Endothelial cell (in vitro differentiated cells): ENCODE measurements around the gene COL24A1. TPM values are rescaled to one million over a fixed set of nuclear protein-coding genes. Genes with fewer than 3 reads are reported as not detected.

Experiments used
- DNase-seq: peaks from one replicate; pipeline ENCODE4 v3.0.0; 2021; ENCODE audit warnings: low spot score
- H3K27ac Mint-ChIP-seq: one replicate; pipeline ENCODE4 v1.8.0; 2021; ENCODE audit warnings: mixed read lengths, inconsistent platforms; ENCODE audit not compliant: unreplicated experiment
- H3K27me3 Mint-ChIP-seq: one replicate; pipeline ENCODE4 v1.8.0; 2021; ENCODE audit warnings: mild to moderate bottlenecking, moderate library complexity, mixed read lengths, inconsistent platforms; ENCODE audit not compliant: unreplicated experiment
- H3K36me3 Mint-ChIP-seq: one replicate; pipeline ENCODE4 v1.8.0; 2021; ENCODE audit warnings: mild to moderate bottlenecking, low read depth, mixed read lengths, inconsistent platforms; ENCODE audit not compliant: unreplicated experiment
- H3K4me1 Mint-ChIP-seq: one replicate; pipeline ENCODE4 v1.8.0; 2021; ENCODE audit warnings: mild to moderate bottlenecking, mixed read lengths, inconsistent platforms; ENCODE audit not compliant: unreplicated experiment
- H3K4me3 Mint-ChIP-seq: one replicate; pipeline ENCODE4 v1.8.0; 2021; ENCODE audit warnings: mild to moderate bottlenecking, mixed read lengths, inconsistent platforms; ENCODE audit not compliant: unreplicated experiment
- H3K9me3 Mint-ChIP-seq: one replicate; pipeline ENCODE4 v1.8.0; 2021; ENCODE audit warnings: mixed read lengths, inconsistent platforms; ENCODE audit not compliant: unreplicated experiment
- total RNA-seq: library from RNA; stranded (reverse); fragmentation: NEBNext Ultra II Directional; extraction: Animal tissue kit (Norgen Biotek cat#: 25700); gene quantifications from one replicate; pipeline ENCODE4 v1.2.1, GENCODE V29; 2021; ENCODE audit not compliant: unreplicated experiment
- TF ChIP-seq, protein P1 (sequence below): fragments of 200-600 bp; sonication (generic); IDR thresholded peaks from one replicate; pipeline ENCODE4 v1.5.0; 2021; ENCODE audit warnings: antibody characterized with exemption; ENCODE audit not compliant: unreplicated experiment

Gene COL24A1
- total RNA-seq, 1 donor from 2014 or later: 0.74 TPM

DNA sequence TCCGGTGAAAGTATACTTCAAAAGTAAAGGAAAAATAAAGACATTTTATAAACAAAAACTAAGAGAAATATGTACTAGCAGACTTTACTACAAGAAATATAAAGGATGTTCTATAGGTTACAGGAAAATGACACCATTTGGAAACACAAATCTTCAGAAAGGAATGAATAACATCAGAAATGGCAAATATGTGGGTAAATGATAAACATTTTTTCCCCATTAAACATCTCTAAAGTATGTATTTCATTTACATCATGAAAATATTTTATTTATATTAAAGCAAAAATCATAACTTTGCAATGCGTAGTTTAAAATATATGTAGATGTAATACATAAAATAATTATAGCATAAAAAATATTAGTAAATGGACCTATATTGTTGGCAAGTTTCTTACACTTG is 264.2 kb downstream of the COL24A1 start:
- H3K9me3 Mint-ChIP-seq: no peaks in the 10 kb centered on the region
- TF ChIP-seq, protein P1, sequence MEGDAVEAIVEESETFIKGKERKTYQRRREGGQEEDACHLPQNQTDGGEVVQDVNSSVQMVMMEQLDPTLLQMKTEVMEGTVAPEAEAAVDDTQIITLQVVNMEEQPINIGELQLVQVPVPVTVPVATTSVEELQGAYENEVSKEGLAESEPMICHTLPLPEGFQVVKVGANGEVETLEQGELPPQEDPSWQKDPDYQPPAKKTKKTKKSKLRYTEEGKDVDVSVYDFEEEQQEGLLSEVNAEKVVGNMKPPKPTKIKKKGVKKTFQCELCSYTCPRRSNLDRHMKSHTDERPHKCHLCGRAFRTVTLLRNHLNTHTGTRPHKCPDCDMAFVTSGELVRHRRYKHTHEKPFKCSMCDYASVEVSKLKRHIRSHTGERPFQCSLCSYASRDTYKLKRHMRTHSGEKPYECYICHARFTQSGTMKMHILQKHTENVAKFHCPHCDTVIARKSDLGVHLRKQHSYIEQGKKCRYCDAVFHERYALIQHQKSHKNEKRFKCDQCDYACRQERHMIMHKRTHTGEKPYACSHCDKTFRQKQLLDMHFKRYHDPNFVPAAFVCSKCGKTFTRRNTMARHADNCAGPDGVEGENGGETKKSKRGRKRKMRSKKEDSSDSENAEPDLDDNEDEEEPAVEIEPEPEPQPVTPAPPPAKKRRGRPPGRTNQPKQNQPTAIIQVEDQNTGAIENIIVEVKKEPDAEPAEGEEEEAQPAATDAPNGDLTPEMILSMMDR: no peak

GRCh38 chr1:85889870-85890269 is 266.7 kb downstream of the COL24A1 start:
- Mint-ChIP-seq H3K4me3 (no peak overlapping the region), H3K9me3 (no peaks in the 10 kb centered on the region), H3K4me1 (no peaks in the 10 kb centered on the region), H3K27me3 (no peaks in the 10 kb centered on the region), H3K36me3 (no peaks in the 10 kb centered on the region), H3K27ac (no peak overlapping the region)
- TF ChIP-seq, protein P1: no peak
- DNase-seq: no peak

More for the DNA sequence above, 264.2 kb downstream of the COL24A1 start:
- Mint-ChIP-seq H3K4me3 (no peak overlapping the region), H3K27me3 (no peaks in the 10 kb centered on the region), H3K27ac (no peak overlapping the region), H3K36me3 (no peaks in the 10 kb centered on the region), H3K4me1 (no peaks in the 10 kb centered on the region)
- no peak for DNase-seq

DNA sequence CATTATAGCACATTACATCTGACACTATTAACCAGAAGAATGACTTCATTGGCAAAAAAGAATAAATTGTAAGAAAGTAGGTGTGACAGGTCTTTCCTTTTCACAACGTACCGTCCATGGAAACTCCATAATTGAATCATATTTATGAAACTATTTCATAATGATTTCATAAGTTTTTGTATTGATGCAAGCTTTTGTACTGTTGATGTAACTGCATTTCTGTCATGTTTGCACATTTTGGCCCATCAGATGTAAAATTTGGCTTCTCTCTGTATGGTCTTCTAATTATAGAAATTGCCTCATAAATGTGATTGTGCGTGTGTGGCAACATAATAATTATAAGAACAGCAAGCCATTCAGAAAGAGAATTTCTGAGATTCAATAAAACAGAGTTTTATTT is 267.7 kb downstream of the COL24A1 start:
- H3K9me3 Mint-ChIP-seq: no peaks in the 10 kb centered on the region
- no peaks in the 10 kb centered on the region for H3K36me3 Mint-ChIP-seq
- H3K4me1 Mint-ChIP-seq: no peaks in the 10 kb centered on the region
- DNase-seq: no peak
- no peak overlapping the region for H3K27ac Mint-ChIP-seq
- H3K4me3 Mint-ChIP-seq: no peak overlapping the region
- no peaks in the 10 kb centered on the region for H3K27me3 Mint-ChIP-seq
- TF ChIP-seq, protein P1: no peak

DNA sequence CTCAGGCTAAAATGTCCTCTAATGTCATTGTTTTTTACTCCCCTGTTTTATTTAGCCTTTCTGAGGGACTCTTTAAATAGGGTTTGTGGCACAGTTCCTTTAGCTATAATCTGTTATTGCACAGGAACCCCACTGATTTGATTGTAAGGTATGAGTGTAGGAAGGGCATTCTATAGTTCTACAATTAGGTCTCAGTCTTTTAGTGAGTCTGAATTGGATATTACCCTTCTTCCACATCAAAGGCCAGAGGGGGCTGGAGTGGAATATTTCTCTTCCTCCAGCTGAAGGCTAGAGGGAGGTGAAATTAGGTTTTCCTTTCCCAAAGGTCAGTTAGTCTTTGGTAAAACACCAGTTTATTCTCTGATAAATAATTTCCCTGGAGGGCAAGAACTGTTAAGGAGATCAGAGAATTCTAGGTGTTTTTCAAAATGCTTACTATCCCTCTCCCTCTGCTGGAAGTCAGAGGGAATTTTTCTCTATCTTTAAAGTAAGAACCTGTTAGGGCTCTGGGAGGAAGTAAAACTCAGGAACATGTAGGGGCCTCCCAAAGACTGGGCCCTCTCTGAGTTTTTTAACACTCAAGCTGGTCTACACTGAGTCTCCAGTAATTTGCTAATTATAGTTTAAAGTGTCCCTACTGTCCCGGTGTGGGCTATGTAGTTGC is 272.1 kb downstream of the COL24A1 start:
- Mint-ChIP-seq H3K27me3 (no peaks in the 10 kb centered on the region), H3K27ac (no peak overlapping the region), H3K36me3 (no peaks in the 10 kb centered on the region), H3K9me3 (no peaks in the 10 kb centered on the region), H3K4me1 (no peaks in the 10 kb centered on the region), H3K4me3 (no peak overlapping the region)
- DNase-seq: no peak
- TF ChIP-seq, protein P1: peak; percentile 83

GRCh38 chr1:85867189-85867588 is 289.4 kb downstream of the COL24A1 start:
- Mint-ChIP-seq H3K9me3 (no peaks in the 10 kb centered on the region), H3K27me3 (no peaks in the 10 kb centered on the region), H3K36me3 (no peaks in the 10 kb centered on the region), H3K4me3 (no peak overlapping the region), H3K27ac (no peak overlapping the region), H3K4me1 (no peaks in the 10 kb centered on the region)
- TF ChIP-seq, protein P1: no peak
- DNase-seq: no peak
